GM18909 (cell line): ENCODE measurements around the gene PRPF19.

Experiments used
- ATAC-seq: cut with Tn5 transposase; IDR thresholded peaks from one replicate; pipeline ENCODE4 v1.9.1; 2021; ENCODE audit warnings: mild to moderate bottlenecking; ENCODE audit not compliant: unreplicated experiment, poor library complexity

Gene PRPF19

DNA sequence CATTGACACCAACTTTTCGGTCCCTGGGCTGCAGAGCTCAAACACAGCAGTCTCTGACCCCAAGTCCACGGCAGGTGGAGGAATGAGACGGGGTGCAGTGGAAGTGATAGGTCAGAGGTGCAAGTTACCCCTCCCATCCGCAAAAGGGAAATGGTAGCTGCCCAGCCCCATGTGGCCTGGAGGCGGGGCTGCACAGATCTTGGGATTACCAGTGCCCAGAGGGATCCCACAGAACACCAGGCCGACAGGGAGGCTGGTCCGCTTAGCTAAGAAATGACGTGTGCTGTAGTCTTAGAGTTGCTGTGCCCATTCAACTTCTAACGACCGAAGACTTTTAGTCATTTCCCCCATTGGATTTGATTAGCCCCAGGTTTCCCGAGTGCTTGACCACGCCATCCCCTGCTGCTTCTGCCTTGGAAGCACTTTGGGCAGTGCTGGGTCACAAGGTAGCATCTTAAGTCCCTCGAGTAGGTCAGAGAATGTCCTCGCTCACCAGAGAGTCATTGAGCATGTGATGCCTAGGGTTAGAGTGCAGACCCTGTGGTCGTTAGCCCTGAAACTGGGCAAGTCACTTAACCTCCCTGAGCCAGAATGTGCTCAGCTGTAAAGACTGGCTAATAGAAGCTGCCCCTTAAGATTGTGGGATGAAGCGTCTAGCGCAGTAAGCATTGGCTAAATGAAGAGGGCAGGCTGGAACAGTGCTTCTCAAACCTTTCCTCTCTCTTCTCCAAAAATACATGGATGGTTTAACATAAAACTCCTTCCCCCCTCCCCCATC, 54.9 kb downstream of the PRPF19 start:
- ATAC-seq = no peak

DNA sequence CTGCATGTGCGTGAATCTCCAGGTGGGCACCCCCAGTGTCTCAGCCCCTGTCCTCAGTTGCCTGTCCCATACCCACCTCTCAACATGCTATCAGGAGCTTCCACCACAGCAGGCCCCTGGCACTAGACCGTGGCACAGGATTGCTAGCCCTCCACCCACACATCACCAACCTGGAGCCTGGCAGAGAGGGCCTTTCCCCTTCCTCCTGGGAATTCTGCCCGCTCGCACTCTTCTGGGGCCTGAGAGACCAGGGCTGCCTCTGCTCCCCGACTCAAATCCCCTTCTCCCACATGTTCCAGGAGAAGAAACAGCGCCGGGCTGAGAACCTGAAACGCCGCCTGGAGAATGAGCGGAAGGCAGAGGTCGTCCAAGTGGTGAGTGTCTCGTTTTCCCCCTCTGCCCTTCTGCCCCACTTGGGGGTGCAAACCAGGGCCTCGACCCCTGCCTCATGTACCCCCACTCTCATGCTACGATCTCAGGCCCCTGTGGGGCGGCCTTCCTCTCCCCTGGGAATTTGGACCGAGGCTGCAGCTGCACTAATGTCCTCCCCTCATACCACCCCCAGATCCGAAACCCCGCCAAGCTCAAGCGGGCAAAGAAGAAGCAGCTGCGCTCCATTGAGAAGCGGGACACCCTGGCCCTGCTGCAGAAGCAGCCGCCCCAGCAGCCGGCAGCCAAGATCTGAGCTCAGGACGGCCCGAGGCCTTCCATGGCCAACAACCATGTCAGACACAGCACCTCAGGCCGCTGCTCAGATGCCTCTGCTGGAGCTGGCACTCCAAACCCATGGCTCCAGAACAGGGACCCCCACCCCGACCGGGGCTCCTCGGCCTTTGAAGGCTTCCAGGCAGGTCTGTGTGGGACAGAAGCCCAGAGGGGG, 56.5 kb downstream of the PRPF19 start:
- no peak for ATAC-seq

DNA sequence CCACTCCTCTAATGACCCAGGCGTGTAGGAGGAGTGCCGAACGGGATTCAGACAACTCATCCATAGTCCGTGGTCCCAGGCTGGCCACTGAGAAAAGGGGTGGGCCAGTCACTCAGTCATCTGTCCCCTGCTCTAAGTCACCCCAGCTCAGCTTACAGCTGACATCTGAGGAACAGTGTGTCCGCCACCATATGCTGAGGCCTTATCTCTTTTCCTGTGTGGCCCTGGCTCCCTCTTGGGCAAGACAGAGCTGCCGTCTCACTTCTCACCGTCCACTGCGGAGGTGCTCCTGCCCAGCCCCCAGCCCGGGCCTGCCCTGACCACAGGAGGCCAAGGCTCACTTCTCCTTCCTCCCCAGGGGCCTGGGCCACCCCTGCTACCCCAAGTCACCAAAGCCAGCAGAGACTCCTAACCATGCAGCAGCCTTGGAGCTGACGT, 57.7 kb downstream of the PRPF19 start:
- ATAC-seq = no peak

DNA sequence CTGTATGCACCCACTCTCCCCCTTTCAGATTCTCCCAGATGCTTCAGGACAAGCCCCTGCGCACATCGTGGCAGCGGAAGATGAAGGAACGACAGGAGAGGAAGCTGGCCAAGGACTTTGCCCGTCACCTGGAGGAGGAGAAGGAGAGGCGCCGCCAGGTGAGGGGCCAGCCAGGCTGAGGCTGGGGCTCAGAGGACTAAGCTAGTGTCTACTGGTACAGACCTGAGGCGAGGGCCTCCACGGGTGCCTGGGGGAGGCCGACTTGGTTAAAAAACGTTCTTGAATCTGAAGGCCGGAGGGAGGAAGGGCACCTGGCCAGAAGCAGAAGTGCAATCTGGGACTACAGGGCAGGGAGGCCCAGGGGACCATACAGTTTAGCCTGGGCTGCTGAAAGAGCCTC, 58.5 kb downstream of the PRPF19 start:
- ATAC-seq = no peak

DNA sequence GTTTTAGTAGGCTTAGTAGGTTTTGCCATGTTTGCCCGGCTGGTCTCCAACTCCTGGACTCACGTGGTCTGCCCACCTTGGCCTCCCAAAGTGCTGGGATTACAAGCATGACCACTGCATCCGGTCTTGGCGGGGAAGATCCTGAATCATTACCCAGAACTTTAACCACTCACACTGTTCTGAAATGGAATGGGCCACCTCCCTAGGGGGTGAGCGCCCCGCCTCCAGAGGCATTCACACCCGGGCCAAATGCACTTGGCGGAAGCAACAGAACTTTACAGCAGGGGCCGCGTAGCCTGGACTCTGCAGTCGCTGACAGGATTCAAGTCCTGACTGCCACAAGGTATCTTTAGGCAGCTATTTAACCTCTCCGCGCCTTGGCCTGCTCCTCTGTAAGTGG, 59.1 kb downstream of the PRPF19 start:
- ATAC-seq = no peak

DNA sequence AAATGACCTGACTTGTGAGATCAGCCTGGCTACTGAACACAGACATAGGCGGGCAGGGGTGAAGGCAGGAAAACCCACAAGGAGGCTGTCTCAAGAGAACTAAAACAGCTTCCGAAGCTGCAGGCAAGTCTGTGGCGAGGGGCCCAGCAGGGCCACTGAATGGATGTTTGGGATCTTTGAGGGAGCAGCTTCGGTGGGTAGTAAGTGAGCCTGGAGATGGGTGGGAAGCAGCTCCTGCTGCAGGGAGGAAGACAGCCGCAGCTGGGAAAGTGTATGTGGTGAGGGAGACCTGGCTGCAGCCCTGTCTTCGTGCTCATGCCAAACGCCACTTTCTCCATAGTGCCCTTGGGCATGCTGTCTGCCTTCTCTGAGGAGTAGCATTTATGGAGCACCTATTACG, 61.0 kb downstream of the PRPF19 start:
- no peak for ATAC-seq

DNA sequence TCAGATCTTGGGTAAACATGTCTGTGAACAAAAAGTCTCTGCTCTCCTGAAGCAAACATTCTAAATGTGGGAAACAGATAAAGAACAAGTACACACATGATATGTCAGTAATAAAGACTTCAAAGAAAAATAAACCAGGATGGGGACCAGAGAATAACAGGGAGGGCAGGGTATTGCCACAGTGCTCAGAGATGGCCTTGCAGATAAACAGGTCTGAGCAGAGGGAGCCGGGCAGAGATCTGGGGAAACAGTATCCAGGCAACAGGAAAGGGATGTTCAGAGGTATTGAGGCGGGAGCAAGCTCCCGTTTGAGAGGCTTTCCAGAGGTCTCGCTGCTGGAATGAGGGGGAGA, 61.5 kb downstream of the PRPF19 start:
- no peak for ATAC-seq

DNA sequence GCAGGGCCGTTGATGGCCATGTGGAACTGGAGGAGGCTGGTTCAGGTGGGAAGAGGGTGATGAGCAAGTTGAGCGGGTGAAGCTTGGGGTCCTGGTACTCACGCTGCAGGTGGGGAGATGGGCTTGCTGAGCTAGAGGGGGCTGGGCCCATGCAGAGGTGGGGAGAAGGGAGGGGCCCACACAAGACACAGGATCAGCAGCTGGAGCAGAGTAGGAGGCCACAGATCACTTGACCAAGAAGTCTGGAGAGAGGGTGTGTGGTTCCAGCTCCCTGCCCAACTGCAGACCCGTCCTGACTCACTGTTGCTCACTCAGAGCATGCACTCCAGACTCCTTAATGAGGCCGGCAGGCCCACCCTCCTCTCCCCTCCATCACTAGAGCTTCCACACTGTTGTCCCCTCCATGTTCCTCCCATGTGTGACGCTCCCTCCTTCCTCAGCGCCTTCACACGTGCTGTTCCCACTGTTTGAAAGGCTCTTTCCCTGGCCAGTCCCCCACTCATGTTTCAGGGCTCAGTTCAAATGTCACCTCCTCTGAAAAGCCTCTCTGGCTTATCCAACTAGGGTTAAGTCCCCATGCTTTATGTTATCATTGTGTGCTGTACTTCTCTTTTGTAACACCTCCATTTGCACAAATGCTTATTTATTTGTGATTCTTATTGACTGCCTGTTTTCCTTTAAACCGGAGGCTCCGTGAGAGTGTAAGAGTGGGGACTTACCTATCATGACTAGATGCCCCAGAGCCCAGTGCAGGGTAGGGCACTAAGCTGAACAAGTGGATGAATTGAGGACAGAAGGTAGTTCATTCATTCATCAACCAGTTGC, 62.1 kb downstream of the PRPF19 start:
- ATAC-seq = no peak

DNA sequence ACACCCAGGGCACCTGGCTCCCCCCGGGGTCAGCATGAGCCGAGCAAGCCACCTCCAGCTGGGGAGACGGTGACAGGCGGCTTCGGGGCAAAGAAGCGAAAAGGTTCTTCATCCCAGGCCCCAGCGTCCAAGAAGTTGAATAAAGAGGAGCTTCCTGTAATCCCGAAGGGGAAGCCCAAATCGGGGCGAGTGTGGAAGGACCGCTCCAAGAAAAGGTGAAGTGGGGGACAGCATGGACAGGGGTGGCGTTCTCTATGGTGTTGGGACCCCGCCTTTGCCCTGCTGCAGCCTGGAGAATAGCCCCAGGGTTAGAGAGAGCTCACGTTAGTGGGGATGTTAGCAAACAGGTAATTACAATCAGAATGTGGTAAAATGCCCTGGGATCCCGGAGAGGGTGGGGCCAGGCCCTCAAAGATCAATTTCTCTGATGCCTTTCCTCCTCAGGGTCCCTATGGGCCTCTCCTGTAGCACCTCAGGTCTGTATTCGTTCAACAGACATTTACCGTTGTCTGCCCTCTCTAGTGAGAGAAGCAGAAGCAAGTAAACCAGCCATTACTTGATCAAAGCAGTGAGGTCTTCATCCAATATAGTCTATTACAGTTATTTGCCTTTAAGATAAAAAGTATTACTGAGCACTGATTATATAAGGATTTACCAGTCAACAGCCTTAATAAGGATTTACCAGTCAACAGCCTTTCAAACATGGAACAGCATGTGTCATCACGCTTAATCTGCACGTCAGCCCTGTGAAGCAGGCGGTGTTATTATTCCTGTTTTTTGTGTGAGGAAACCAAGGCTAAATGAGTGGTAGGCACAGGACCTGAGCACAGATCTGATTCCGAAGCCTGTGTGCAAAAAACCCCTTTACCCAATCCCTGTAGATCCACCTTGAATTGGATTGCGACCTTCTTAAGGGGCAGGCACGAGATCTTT, 63.5 kb downstream of the PRPF19 start:
- ATAC-seq = no peak

DNA sequence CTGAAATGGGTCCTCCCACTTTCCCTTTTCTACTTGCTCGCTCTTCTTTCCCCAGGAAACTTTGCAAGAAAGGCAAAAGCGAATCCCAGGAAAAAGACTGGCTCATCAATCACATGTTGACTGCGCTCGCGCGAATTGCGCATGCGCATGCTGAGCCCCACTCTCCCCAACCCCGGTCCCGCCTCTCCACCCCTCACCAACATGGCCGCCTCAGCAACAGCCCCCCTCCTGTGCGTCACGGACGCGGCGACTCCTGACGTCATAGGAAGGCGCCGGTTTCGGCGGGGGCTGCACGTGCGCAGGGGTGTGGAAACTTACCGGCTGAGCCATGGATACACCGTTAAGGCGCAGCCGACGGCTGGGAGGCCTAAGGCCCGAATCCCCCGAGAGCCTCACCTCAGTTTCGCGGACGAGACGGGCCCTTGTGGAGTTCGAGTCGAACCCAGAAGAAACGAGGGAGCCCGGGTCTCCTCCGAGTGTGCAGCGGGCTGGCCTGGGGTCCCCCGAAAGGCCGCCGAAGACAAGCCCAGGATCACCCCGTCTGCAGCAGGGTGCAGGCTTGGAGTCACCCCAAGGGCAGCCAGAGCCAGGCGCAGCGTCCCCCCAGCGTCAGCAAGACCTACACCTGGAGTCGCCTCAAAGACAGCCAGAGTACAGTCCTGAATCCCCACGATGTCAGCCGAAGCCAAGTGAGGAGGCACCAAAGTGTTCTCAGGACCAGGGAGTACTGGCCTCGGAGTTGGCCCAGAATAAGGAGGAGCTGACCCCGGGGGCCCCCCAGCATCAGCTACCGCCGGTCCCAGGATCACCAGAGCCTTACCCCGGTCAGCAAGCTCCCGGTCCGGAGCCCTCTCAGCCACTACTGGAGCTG, 64.4 kb downstream of the PRPF19 start, which contains the start of gene CCDC86:
Gene CCDC86 (plus strand): TSS at position 317 of the 871 bp plus-strand sequence. CDS start 12 bp downstream, at position 329.
- peak; percentile 77 for ATAC-seq
